NCI-H187 treated with DMSO at 0.1 percent for 48 hours (cell line): ENCODE results near the gene STRIP2.
"Not testable (repeated sequence)": the region's sequence is repeated elsewhere in the genome, so short reads cannot be mapped to it uniquely, and the experiment has no call there.

Source experiments
- DNase-seq: peaks from one replicate; lab custom pipeline; 2025; lab: John Stamatoyannopoulos, UW

STRIP2 gene

DNA sequence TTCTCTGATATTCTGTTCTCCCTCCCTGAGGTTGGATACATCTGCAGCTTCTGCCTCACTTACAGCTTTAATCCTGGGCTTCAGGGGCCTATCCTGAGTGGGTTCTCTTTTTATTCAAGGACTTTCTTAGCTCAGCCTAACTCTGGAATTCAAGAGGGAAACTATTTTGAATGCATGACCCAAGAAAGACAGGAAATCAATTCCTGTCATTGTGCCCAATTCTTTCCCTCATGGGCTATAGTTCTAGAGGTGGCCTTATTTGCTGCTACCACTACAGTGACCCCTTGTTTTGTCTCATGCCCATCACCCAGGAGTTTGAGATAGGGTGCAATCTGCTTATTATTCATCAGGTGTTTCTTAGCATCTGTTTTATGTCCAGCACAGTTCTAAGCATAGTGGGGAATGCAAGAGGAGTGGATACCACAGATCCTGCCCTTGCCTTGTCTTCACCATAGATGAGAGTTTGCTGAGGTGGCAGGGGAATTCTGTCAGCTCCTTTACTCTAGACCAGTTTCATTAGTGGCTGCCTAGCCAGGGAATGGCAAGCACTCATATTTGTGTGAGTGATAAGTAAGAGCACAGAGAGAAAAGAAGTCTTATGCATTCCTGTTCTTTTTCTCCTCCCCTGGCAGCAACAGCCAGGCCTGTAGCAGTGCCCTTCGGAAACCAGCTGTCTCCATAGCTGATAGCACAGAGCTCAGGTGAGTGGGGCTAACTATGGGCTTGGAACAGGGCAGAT, 19.4 kb downstream of the STRIP2 start:
- no peak for DNase-seq

DNA sequence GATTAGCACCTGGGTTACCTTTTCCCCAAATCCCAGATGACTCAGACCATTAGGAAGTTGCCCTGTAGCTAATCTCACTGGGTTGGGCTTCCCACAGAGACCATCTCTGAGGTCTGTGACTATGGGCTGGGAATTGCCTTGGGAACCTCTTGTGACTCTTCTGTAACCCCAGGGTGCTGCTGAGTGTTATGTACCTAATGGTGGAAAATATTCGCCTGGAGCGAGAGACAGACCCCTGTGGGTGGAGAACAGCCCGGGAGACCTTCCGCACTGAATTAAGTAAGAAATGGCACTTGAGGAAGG, 20.0 kb downstream of the STRIP2 start:
- no peak for DNase-seq

DNA sequence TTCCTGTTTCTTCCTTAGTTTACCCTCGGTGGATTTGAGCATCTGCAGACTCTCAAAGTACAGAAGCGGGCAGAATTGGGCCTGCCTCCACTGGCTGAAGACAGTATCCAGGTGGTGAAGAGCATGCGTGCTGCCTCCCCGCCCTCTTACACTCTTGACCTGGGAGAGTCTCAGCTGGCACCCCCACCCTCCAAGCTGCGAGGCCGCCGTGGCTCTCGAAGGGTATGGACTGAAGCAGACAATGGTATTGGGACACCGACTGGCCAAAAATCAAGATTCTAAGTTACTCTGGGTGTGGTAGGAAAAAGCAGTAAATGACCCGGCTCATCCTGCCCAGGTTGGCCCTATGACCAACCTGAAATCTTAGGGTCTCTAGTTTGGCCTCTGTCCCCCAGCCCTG, 22.2 kb downstream of the STRIP2 start:
- DNase-seq, result no peak

DNA sequence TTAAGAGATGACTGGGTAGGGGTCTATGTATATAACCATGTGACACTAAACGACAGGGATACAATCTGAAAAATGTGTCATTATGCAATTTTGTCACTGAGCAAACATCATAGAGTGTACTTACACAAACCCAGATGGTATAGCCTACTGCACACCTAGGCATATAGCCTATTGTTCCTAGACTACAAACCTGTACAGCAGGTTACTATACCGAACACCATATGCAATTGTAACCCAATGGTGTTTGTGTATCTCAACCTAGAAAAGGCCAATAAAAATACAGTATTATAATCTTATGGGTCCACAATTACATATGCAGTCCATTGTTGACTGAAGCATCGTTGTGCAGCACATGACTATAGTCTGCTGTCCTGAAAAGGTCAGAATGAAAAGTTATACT, 22.9 kb downstream of the STRIP2 start:
- DNase-seq, result no peak

DNA sequence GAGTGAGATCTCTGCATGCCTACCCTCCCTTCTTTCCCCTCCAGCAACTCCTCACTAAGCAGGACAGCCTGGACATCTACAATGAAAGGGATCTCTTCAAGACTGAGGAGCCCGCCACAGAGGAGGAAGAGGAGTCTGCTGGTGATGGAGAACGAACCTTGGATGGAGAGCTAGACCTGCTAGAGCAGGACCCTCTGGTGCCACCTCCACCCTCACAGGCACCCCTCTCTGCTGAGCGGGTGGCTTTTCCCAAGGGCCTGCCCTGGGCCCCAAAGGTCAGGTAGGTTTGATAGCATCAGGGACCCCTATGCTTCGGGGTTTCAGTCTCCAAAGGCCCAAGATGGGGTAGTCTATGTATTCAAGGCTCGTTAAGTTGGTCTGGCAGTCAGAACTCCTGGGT, 23.9 kb downstream of the STRIP2 start:
- no peak for DNase-seq

DNA sequence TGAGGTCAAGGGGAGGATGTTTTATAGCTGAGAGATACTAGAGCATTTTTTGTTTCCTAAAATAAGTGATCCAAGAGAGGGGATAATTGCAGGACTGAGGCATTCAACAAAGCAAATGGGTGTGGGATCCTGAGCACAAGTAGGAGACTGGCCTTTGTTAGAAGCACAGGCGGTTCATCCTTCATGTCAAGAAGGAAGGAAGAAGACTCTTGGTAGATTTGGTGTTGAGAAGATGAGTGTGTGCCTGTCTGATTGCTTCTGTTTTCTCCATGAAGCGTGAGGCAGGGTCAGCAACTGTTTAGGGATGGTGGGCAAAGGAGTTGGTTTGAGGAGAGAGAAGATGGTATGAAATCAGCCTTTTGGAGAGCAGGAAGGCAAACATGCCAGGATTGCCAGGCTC, 27.6 kb downstream of the STRIP2 start:
- DNase-seq, result no peak

DNA sequence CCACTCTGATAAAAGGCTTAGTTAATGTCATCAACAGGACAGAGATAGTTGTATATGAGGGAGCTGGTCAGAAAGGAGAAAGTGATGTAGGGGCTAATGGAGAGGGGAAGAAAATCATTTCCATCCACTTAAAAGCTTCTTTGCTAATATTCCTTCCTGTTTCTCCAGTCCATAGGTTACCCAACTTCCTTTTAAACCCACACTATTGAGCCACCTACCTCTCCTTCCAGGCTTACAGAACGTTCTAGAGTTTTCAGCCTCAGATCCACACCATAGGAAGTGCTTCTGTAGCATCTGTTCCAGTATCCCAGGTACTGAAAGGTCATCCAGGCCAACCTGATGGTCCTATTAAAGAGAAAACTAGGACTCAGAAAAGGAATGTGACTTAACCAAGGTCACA, 28.2 kb downstream of the STRIP2 start:
- no peak for DNase-seq

DNA sequence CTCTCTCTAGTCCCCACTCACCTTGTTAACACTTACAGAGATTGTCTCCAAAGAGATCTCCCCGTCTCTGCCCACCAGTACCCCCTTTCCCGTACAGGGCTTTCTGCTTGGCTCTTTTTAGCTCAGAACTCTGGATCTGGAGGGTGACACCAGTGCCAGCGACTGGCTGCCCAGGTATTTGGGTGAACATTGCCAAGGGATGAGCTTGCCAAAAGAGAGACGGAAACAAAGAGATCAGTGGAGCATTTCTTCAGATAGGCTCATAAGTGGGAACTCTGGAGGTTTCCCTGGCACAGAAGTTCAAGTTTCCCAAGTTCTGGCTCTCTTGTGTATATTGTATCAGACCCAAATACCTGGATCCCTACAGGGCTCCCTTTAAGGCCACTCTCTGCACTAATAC, 30.0 kb downstream of the STRIP2 start:
- no peak for DNase-seq

DNA sequence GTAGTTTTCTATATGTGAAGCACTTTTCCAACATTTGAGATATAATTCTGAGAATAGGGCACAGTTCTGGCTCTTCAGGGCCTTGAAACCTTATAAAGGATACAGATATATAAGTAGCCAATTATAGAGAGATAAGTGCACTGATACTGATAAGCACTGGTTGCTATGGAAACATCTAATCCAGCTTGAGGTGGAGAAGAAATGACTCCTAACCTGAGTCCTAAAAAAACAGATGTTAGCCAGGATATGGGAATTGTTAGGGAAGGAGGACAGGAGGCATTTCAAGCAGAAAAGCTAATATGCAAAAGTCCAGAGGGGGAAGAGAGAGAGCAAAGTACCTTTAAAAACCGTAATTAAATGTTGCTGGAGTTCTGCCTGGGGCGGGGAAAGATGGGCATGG, 30.8 kb downstream of the STRIP2 start:
- no peak for DNase-seq

DNA sequence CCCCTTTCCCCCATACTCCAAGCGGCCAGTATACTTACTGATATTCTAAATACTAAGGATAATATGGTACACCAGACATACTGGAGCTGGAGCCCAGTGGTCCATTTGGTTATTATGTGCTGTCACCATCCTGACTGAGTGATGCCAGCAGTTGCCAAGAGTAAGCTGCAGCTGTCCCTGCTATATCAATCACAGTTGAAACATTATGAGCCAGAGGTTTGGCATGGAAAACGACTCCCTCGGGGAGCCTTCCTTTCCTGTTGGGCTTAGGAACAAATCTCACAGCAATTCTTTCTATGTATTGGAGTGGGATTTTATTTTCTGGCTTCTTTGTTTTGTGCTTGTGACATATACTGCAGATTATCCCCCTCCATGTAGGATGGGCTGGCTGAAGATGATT, 32.6 kb downstream of the STRIP2 start:
- DNase-seq, result no peak

DNA sequence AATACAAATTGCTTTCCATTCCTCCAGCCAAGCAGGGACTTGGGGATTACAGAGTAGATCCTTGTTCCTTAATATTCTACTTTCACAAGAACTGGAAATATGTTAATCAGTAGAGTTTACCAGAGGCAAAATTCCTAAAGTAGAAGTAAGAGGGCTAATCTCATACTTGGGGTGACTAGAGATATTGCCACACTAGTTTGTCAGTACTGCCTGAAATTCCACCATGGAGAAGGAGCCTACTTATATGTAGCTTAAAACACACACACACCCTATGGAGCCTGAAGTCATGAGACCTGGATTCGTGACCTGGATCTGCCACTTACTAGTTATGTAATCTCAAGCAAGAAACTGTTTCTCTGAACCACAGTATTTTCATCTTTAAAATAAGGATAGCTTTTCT, 33.9 kb downstream of the STRIP2 start:
- DNase-seq, result no peak

DNA sequence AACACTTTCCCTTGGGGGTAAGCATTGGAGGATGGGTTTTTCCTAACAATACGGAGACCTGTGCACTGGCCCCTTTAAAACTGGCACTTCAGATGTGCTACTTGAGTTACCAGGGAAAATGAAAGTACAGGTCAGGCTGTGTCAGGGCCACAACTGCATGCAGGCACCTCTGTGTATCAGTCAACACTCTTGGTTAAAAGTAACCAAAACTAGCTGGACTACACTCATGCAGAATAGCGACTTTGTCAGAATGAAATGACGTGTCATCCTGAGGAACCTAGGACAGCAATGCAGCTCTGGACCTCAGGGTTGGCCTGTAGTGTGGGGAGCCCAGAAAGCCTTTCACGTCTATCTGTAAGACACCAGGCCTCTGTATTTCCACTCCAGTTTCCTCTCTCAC, 34.3 kb downstream of the STRIP2 start:
- no peak for DNase-seq

DNA sequence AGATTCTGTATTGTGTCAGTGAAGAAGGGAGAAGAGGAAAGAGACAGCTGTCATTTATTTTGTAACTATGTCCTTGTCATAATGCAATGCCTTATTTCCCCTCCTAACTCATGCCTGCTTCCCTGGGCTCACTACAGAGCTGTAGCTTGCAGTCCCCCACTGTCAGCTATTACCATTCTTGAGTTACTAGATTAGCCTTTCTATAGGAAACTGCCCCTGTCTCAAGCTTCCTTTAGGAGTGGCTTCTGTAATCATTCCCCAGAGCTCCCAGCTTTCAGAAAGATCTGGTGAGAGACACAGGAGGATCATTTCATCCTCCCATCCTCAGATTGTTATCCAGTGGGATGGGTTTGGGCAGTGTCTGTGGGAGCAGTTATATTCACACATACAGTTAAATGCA, 35.7 kb downstream of the STRIP2 start:
- DNase-seq, result no peak

DNA sequence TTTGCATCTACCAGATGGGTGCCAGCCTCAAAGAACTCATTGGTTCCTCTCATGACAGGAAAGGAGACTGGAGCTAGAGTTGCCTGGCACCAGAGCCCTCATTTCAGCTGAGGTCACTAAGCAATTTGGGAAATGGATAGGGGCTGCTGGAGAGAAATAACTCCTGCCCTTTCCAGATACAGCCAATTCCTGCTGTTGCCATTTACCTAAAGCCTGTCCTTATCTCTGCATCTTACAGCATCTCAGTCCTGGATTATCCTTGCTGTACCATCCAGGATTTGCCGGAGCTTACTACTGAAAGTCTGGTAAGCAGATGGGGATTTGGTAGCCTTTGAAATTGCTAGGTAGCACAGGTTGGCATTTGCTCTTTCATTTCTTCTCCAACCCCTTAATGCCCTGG, 36.2 kb downstream of the STRIP2 start:
- DNase-seq, result no peak

DNA sequence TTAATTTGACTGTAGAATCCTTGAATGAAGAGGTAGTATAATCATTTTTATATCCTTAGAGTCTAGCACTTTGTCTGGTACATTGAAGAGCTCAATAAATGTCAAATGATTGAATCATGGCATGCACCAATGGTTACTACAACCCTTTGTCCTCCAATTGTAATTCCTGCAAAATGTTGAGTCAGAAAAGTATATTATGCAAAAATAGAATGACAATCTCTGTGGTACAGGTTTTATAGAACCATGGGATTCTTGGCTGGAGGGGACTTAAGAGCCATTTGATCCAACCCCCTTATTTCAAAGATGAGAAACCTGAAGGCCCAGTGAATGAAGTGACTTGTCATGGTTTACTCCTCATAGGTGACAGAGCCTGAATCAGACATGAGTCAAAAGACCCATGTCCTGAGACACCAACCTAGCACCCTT, 37.2 kb downstream of the STRIP2 start:
- DNase-seq, result no peak

DNA sequence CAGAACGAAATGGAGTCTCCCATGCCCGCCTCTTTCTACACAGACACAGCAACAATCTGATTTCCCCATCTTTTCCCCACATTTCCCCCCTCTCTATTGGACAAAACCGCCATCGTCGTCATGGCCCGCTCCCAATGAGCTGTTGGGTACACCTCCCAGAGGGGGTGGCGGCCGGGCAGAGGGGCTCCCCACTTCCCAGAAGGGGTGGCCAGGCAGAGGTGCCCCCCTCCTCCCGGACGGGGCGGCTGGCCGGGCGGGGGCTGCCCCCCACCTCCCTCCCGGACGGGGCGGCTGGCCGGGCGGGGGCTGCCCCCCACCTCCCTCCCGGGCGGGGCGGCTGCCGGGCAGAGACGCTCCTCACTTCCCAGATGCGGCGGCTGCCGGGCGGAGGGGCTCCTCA, 41.7 kb downstream of the STRIP2 start:
- DNase-seq, result not testable (repeated sequence)

DNA sequence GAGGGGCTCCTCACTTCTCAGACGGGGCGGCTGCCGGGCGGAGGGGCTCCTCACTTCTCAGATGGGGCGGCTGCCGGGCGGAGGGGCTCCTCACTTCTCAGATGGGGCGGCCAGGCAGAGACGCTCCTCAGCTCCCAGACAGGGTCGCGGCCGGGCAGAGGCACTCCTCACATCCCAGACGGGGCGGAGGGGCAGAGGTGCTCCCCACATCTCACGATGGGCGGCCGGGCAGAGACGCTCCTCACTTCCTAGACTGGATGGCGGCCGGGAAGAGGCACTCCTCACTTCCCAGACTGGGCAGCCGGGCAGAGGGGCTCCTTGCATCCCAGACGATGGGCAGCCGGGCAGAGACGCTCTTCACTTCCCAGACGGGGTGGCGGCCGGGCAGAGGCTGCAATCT, 42.2 kb downstream of the STRIP2 start:
- not testable (repeated sequence) for DNase-seq

DNA sequence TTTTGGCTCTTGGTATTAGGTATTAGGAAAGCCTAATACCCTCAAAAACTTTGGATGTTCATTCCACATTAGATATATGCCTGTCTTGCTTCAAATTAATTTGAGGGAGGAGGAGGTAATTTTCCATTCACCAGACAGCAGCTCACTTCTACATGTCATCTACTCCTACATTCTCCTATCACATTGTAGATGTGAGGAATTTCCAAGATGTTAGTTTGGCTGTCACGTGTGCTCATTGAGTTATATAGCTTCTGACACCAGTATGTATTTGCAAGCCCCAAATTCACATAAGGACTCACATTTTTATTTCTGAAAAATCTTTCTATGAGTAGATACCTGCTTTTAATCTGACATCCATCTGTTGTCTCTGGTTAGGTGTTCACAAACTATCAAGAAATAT, 45.6 kb downstream of the STRIP2 start:
- no peak for DNase-seq

DNA sequence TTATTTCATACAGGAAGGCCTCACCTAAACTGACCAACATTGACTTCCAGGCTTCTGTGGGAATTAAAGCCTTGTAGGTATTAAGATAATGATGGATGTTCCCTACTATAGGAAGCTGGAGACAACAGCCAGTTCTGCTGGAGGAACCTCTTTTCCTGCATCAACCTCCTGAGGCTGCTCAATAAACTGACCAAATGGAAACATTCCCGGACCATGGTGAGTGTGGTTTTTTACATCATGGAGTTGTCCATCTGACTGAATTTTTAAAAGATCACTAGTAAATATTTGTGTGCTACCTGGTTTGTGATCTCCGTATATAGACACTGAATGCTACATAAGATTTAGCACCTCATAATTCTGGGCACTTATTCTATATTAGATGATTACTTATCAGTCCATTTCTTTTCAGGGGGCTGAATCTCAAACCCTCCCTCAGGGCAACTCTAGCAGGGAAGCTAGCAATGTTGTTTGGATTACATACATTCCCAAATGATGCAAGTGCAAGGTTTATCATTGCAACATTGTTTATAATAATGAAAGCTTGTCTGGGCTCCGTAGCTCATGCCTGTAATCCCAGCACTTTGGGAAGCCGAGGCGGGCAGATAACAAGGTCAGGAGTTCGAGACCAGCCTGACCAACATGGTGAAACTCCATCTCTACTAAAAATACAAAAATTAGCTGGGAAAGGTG, 46.6 kb downstream of the STRIP2 start:
- DNase-seq, result no peak

DNA sequence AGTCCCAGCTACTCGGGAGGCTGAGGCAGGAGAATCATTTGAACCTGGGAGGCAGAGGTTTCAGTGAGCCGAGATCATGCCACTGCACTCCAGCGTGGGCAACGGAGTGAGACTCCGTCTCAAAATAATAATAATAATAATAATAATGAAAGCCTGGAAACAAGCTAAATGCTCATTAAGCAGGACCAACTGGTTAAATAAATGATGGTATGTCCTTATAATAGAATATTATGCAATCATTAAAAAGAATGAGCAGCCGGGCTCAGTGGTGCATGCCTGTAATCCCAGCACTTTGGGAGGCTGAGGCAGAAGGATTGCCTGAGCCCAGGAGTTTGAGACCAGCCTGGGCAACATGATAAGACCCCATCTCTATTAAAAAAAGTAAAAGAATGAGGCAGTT, 47.1 kb downstream of the STRIP2 start:
- DNase-seq, result not testable (repeated sequence)

DNA sequence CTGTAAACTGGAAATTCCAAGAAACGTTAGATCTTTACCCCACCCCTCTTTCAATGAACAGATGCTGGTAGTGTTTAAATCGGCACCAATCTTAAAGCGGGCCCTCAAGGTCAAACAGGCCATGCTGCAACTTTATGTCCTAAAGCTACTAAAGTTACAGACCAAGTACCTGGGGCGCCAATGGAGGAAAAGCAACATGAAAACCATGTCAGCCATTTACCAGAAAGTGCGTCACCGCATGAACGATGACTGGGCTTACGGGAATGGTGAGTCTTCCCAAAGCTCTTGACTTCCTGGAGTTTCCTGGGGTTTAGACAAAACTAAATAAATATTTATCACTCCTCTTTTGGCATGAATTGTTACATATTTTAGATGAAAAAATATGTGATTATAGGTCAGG, 48.5 kb downstream of the STRIP2 start:
- no peak for DNase-seq

DNA sequence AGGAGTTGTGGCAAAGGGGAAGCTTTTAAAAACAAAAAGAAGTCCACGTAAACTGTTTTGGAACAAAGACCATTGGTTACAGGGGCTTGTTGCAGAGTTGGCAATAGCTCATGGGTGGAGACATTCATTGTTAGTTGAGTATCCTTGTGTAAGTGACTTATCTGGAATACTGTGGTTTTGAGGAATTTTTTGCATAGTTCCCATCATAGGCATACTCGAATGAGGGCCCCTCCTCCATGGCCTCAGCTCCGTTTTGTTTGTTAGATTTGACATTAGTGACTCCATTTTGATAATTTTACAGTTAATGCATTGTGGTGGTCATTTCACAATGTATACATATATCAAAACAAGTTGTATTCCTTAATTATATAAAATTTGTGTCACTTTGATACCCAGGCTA, 55.3 kb downstream of the STRIP2 start:
- DNase-seq, result no peak

DNA sequence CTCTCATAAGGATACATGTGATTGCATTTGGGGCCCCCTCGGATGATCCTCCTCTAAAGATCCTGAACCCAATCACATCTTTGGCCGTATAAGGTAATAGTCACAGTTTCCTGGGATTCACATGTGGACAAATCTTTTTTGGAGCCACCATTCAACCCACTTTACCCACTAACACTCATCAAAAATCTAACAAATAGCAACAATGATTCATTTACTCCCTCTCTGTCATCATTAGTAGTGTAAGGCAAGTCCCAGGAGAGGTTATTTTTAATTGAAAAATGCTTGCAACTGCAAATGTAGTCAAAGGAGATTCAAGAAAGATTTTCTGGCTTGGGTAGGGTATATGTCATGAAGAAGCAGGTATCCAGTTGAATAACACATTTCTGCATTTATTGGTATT, 58.2 kb downstream of the STRIP2 start:
- no peak for DNase-seq

DNA sequence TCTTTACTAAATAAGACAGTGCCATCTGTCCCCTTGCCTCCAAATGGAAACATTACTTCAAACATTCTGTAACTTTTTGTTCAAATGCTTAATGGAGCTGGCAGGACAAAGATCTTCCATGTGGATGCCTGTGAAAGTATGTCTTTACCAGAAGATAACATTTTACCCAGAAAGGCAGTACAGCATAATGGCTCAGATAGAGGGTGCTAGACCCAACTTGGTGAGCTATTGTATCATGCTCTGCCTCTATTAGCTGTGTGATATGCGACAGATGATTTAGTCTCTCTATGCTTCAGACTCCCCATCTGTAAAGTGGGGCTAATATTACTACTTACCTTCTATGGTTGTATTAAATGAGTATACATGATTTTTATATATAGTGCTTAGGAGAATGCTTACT, 59.3 kb downstream of the STRIP2 start:
- no peak for DNase-seq
